H54 (cell line): Measurements from ENCODE around the gene XRN2.
"Not testable (repeated sequence)": the region's sequence is repeated elsewhere in the genome, so short reads cannot be mapped to it uniquely, and the experiment has no call there.

ENCODE experiments used
- DNase-seq: peaks from one replicate; pipeline ENCODE4 v3.0.0; 2011; ENCODE audit warnings: low spot score, mixed read lengths; ENCODE audit not compliant: insufficient read length
- FAIRE-seq: peaks from 3 replicates; lab custom pipeline; 2011; peaks lifted over from hg19 to GRCh38; lab: Jason Lieb, UNC
- POLR2A ChIP-seq: IDR thresholded peaks from 2 replicates; pipeline ENCODE4 v1.6.1; 2011; ENCODE audit warnings: low read depth, mild to moderate bottlenecking, low read length

The XRN2 gene

GRCh38 chr20:21393816-21394519 is 90.8 kb downstream of the XRN2 start:
- no peak for FAIRE-seq
- no peak for TF ChIP-seq POLR2A
- DNase-seq = no peak

GRCh38 chr20:21394551-21394950 is 91.4 kb downstream of the XRN2 start:
- DNase-seq (no peak), FAIRE-seq (no peak)
- TF ChIP-seq POLR2A = no peak

- no peak for FAIRE-seq
- TF ChIP-seq POLR2A = no peak
- DNase-seq = no peak
Observed at GRCh38 chr20:21395051-21395665, 92.0 kb downstream of the XRN2 start.

- TF ChIP-seq POLR2A = no peak
- FAIRE-seq (no peak), DNase-seq (no peak)
Observed at GRCh38 chr20:21395666-21396598, 92.8 kb downstream of the XRN2 start.

- FAIRE-seq = no peak
- TF ChIP-seq POLR2A = no peak
- no peak for DNase-seq
Observed at GRCh38 chr20:21396599-21397340, 93.6 kb downstream of the XRN2 start.

GRCh38 chr20:21397341-21398108 is 94.4 kb downstream of the XRN2 start, which contains the start of gene NKX2-4:
NKX2-4 (minus strand) TSS chr20:21397526; CDS start chr20:21397399, 127 bp downstream.
- FAIRE-seq (no peak), DNase-seq (no peak)
- no peak for TF ChIP-seq POLR2A

GRCh38 chr20:21398109-21399004 is 95.2 kb downstream of the XRN2 start:
- no peak for FAIRE-seq
- TF ChIP-seq POLR2A = no peak

GRCh38 chr20:21399005-21399475 is 95.9 kb downstream of the XRN2 start:
- FAIRE-seq (no peak), DNase-seq (no peak)
- no peak for TF ChIP-seq POLR2A

More at GRCh38 chr20:21398109-21399004, 95.2 kb downstream of the XRN2 start:
- DNase-seq = no peak

GRCh38 chr20:21411725-21412124 is 108.6 kb downstream of the XRN2 start:
- TF ChIP-seq POLR2A = no peak
- FAIRE-seq = no peak
- no peak for DNase-seq

GRCh38 chr20:21413996-21414395 is 110.9 kb downstream of the XRN2 start:
- FAIRE-seq, DNase-seq: not testable (repeated sequence)

- not testable (repeated sequence) for DNase-seq, FAIRE-seq
Observed at GRCh38 chr20:21419147-21419546, 116.0 kb downstream of the XRN2 start.

- FAIRE-seq = no peak
- no peak for TF ChIP-seq POLR2A
- DNase-seq = no peak
Observed at GRCh38 chr20:21421601-21422236, 118.6 kb downstream of the XRN2 start.

GRCh38 chr20:21423712-21424111 is 120.6 kb downstream of the XRN2 start:
- DNase-seq, FAIRE-seq: not testable (repeated sequence)
